Endothelial cell of umbilical vein (primary cell): ENCODE results near the gene H2BK1. TPM values are rescaled to one million over a fixed set of nuclear protein-coding genes. Genes with fewer than 3 reads are reported as not detected.

Source experiments
- BruUV-seq: library from RNA; stranded (reverse); fragments of 400-500 nt; replicated peaks from 2 replicates; lab custom pipeline; 2021; lab: Mats Ljungman, UMichigan
- CTCF ChIA-PET: fragments of 300-600, 350-600 bp; sonication (Branson Sonifier 250); formaldehyde crosslinking; loops from one replicate; lab custom pipeline; 2021; ENCODE audit warnings: antibody characterized with exemption, inconsistent platforms; lab: Charles Lee
- POLR2A ChIA-PET: fragments of 300-600, 350-600 bp; sonication (Branson Sonifier 250); formaldehyde crosslinking; loops from one replicate; lab custom pipeline; 2021; ENCODE audit warnings: antibody characterized with exemption, inconsistent platforms; lab: Charles Lee
- DNase-seq: peaks from one replicate; pipeline ENCODE4 v3.0.0-alpha.2; 2011; ENCODE audit warnings: low read depth, low spot score
- FAIRE-seq: peaks from 2 replicates; lab custom pipeline; 2011; peaks lifted over from hg19 to GRCh38; lab: Jason Lieb, UNC
- H2AFZ ChIP-seq: 2 replicates; pipeline ENCODE4 v1.6.0; 2012; ENCODE audit warnings: low read depth, low read length, control low read depth, inconsistent platforms
- H3K27ac ChIP-seq: 2 replicates; pipeline ENCODE4 v1.5.1; 2011; ENCODE audit warnings: low read depth, mild to moderate bottlenecking, control low read depth, low read length, moderate library complexity; ENCODE audit not compliant: insufficient read depth
- H3K27me3 ChIP-seq, 2 experiments: 2 replicates each; pipeline versions ENCODE4 v1.6.0 to v1.6.1; 2011; ENCODE audit warnings: low read length in 2 of 2, mixed read lengths in 1 of 2; ENCODE audit not compliant: control insufficient read depth in 2 of 2, insufficient read depth in 2 of 2
- H3K36me3 ChIP-seq, 2 experiments: 2 replicates in 1 of 2; 3 replicates in 1 of 2; pipeline ENCODE4 v1.5.1; 2011; ENCODE audit warnings: low read length in 2 of 2, mild to moderate bottlenecking in 1 of 2, moderate library complexity in 1 of 2; ENCODE audit not compliant: control insufficient read depth in 2 of 2, insufficient read depth in 2 of 2; ENCODE audit errors: extremely low read depth in 1 of 2
- H3K4me1 ChIP-seq: 3 replicates; pipeline ENCODE4 v1.5.1; 2011; ENCODE audit warnings: mild to moderate bottlenecking, low read length; ENCODE audit not compliant: control insufficient read depth, insufficient read depth; ENCODE audit errors: extremely low read depth
- H3K4me2 ChIP-seq: 2 replicates; pipeline ENCODE4 v1.6.1; 2011; ENCODE audit warnings: low read length, control low read depth, mixed read lengths; ENCODE audit not compliant: insufficient read depth
- H3K4me3 ChIP-seq, 3 experiments: fragments of 200-600 bp in 1 of 3; sonication (generic), shearing (Covaris generic) in 1 of 3; replicated peaks in 1 of 3; 2 replicates each; pipeline ENCODE4 v1.5.1; 2011 to 2016; ENCODE audit warnings: control low read depth in 3 of 3, low read length in 3 of 3, mild to moderate bottlenecking in 2 of 3, inconsistent platforms in 1 of 3, low read depth in 1 of 3, moderate library complexity in 1 of 3; ENCODE audit not compliant: insufficient read depth in 1 of 3
- H3K79me2 ChIP-seq: 2 replicates; pipeline ENCODE4 v1.6.0; 2012; ENCODE audit warnings: low read length, inconsistent platforms; ENCODE audit not compliant: control insufficient read depth, insufficient read depth
- H3K9ac ChIP-seq: replicated peaks from 2 replicates; pipeline ENCODE3; 2011; ENCODE audit warnings: low read length, control low read depth; ENCODE audit not compliant: insufficient read depth; ENCODE audit errors: extremely low read depth
- H3K9me1 ChIP-seq: replicated peaks from 3 replicates; pipeline ENCODE4 v1.6.0; 2011; ENCODE audit warnings: mild to moderate bottlenecking, low read length; ENCODE audit not compliant: control insufficient read depth, insufficient read depth; ENCODE audit errors: extremely low read depth
- H3K9me3 ChIP-seq: replicated peaks from 2 replicates; pipeline ENCODE4 v1.5.1; 2012; ENCODE audit warnings: low read length, inconsistent platforms; ENCODE audit not compliant: control insufficient read depth, insufficient read depth
- H4K20me1 ChIP-seq: replicated peaks from 2 replicates; pipeline ENCODE3; 2011; ENCODE audit warnings: mild to moderate bottlenecking, low read length; ENCODE audit not compliant: control insufficient read depth, insufficient read depth; ENCODE audit errors: extremely low read depth
- CTCF ChIP-seq, 2 donors: IDR thresholded peaks; 1 replicate in 1 of 2; 2 replicates in 1 of 2; pipeline ENCODE4 v1.5.1; 2011; ENCODE audit warnings: low read length in 2 of 2, mild to moderate bottlenecking in 2 of 2, moderate library complexity in 2 of 2, control low read depth in 1 of 2, inconsistent platforms in 1 of 2, low read depth in 1 of 2; ENCODE audit not compliant: insufficient read depth in 1 of 2; ENCODE audit errors: extremely low read depth in 1 of 2
- EZH2 ChIP-seq: IDR thresholded peaks from 2 replicates; pipeline ENCODE4 v1.6.1; 2012; ENCODE audit warnings: borderline replicate concordance, low read depth, mild to moderate bottlenecking, moderate library complexity, low read length, inconsistent platforms; ENCODE audit not compliant: severe bottlenecking
- FOS ChIP-seq: IDR thresholded peaks from 2 replicates; pipeline ENCODE4 v1.6.1; 2011; ENCODE audit warnings: mild to moderate bottlenecking, low read length, moderate library complexity, borderline replicate concordance; ENCODE audit not compliant: insufficient read depth
- GATA2 ChIP-seq: IDR thresholded peaks from 2 replicates; pipeline ENCODE4 v1.7.0; 2011; ENCODE audit warnings: low read depth, mild to moderate bottlenecking, moderate library complexity, mixed read lengths, low read length; ENCODE audit not compliant: insufficient read length, insufficient read depth
- JUN ChIP-seq: IDR thresholded peaks from 2 replicates; pipeline ENCODE4 v1.6.1; 2011; ENCODE audit warnings: borderline replicate concordance, low read depth; ENCODE audit not compliant: insufficient read length, insufficient read depth
- MAX ChIP-seq: IDR thresholded peaks from 2 replicates; pipeline ENCODE4 v1.6.1; 2011; ENCODE audit not compliant: insufficient read depth, insufficient read length
- MYC ChIP-seq: IDR thresholded peaks from one replicate; pipeline ENCODE4 v1.6.1; 2011; ENCODE audit warnings: mild to moderate bottlenecking, low read depth, low read length
- POLR2A ChIP-seq: IDR thresholded peaks from 2 replicates; pipeline ENCODE4 v1.6.1; 2012; ENCODE audit warnings: low read depth, mild to moderate bottlenecking, control low read depth, low read length
- POLR2AphosphoS5 ChIP-seq: IDR thresholded peaks from 2 replicates; pipeline ENCODE4 v1.6.1; 2012; ENCODE audit warnings: low read depth, mild to moderate bottlenecking, control low read depth, low read length, moderate library complexity; ENCODE audit not compliant: insufficient read depth
- dilution Hi-C: fragments of 300-500 bp; cut with MboI; formaldehyde crosslinking; loops from one replicate; pipeline ENCODE4 v1.15.0; 2019; ENCODE audit warnings: low sequenced_read_pairs; ENCODE audit not compliant: extremely low pct_ligation_motif_present
- intact Hi-C: fragments of 100-400 bp; cut with micrococcal nuclease; formaldehyde crosslinking; loops from one replicate; pipeline ENCODE4 v1.10.0; 2022
- polyA plus RNA-seq, 4 experiments: library from polyadenylated mRNA; depleted of rRNA in 3 of 4; stranded (reverse) in 3 of 4; unstranded in 1 of 4; fragments of >200 nt; gene quantifications; 2 replicates each; pipeline versions ENCODE4 v1.2.1 to v1.2.3, GENCODE V29; 2011 to 2012; ENCODE audit warnings: missing spikeins in 1 of 4
- total RNA-seq: library from RNA; stranded (reverse); gene quantifications from 2 replicates; pipeline ENCODE4 v1.2.3, GENCODE V29; 2021

H2BK1 gene
- total and polyA plus RNA-seq, 2 donors (not counting 3 experiments of a cell fraction or from before 2014, with no cell fraction given), result not detected

DNA sequence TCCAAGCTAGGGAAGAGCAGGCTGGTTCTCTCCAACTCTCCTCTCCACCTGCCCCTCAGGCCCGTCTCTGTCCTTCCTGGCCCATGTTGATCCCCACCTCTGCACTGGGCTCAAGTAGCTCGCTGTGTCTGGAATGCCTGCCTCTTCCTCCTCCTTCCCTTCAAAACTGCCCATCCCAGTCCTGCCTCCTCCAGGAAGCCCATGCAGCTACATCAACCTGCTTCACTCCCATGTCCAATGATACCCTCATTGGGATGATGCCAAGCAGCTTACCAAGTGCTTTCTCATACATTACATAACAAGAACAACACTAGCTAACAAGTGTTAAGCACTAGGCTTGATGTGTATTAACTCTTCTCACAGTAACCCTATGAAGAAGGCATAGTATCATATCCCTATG lies 31.5 kb downstream of the H2BK1 start:
- no peak for DNase-seq
- no peak overlapping the region for H3K4me3 ChIP-seq
- ChIA-PET POLR2A (no interaction called here), CTCF (interaction anchor here (1.0 to 1.6 kb wide), 4 partner anchors 9 to 55 kb away, joined by 3 to 8 read pairs (median 4); partner anchors contain the start of gene GBX1)
- intact Hi-C loops (no loop called here), dilution Hi-C loops (no loop called here)
- peaks cover 3 to 10% of the 10 kb centered on the region in 2 experiments for H3K27me3 ChIP-seq
- no peaks in the 10 kb centered on the region for H3K36me3 ChIP-seq
- H3K4me2 ChIP-seq, result no peak overlapping the region
- no peak overlapping the region for H3K9ac ChIP-seq
- no peaks in the 10 kb centered on the region for H3K4me1 ChIP-seq
- no peak overlapping the region for H2AFZ ChIP-seq
- FAIRE-seq, result no peak
- H3K9me3 ChIP-seq, result no peaks in the 10 kb centered on the region
- H3K27ac ChIP-seq, result no peak overlapping the region
- TF ChIP-seq POLR2AphosphoS5 (no peak), MYC (no peak), EZH2 (no peak), JUN (no peak), MAX (no peak), FOS (no peak), GATA2 (no peak), CTCF (IDR thresholded peaks at IDR 0.05; ENCODE audit: extremely low read depth in 1 of 2, insufficient read depth in 1 of 2, low read depth in 1 of 2, low read length in 2 of 2) (no peak), POLR2A (no peak)
- no peaks in the 10 kb centered on the region for H3K9me1 ChIP-seq
- BruUV-seq, result no TSS peak
- H3K79me2 ChIP-seq, result no peaks in the 10 kb centered on the region
- no peaks in the 10 kb centered on the region for H4K20me1 ChIP-seq
